Liver (tissue), 1 donor: Measurements from ENCODE around the gene ERN2.

Source experiments
- TF ChIP-seq, protein P1 (sequence below): IDR thresholded peaks from 2 replicates; pipeline ENCODE4 v1.6.1; 2016; ENCODE audit warnings: antibody characterized with exemption, mild to moderate bottlenecking
- TF ChIP-seq, protein P2 (sequence below): IDR thresholded peaks from 2 replicates; pipeline ENCODE4 v1.6.1; 2016; ENCODE audit warnings: antibody characterized with exemption

DNA sequence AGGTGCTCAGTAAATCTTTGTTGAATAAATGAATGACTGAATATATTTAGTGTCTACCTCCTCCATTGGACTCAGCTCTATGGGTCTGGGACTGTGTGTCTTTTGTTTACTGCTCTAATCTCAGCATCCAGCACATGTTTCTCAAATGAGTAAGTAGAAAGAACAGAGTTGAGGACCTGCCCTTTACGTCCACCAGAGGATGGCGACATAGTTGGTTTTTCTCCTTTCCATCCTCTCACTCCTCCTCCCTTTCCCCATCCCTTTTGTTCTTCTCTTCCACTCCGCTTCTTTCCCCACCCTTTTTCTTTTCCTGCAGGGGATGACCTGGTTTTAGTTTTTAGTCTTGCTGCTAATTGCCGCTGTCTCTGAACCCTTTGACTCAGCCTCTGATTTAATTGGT is 29.7 kb upstream of the ERN2 start:
- TF ChIP-seq, protein P1, sequence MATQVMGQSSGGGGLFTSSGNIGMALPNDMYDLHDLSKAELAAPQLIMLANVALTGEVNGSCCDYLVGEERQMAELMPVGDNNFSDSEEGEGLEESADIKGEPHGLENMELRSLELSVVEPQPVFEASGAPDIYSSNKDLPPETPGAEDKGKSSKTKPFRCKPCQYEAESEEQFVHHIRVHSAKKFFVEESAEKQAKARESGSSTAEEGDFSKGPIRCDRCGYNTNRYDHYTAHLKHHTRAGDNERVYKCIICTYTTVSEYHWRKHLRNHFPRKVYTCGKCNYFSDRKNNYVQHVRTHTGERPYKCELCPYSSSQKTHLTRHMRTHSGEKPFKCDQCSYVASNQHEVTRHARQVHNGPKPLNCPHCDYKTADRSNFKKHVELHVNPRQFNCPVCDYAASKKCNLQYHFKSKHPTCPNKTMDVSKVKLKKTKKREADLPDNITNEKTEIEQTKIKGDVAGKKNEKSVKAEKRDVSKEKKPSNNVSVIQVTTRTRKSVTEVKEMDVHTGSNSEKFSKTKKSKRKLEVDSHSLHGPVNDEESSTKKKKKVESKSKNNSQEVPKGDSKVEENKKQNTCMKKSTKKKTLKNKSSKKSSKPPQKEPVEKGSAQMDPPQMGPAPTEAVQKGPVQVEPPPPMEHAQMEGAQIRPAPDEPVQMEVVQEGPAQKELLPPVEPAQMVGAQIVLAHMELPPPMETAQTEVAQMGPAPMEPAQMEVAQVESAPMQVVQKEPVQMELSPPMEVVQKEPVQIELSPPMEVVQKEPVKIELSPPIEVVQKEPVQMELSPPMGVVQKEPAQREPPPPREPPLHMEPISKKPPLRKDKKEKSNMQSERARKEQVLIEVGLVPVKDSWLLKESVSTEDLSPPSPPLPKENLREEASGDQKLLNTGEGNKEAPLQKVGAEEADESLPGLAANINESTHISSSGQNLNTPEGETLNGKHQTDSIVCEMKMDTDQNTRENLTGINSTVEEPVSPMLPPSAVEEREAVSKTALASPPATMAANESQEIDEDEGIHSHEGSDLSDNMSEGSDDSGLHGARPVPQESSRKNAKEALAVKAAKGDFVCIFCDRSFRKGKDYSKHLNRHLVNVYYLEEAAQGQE, result no peak
- TF ChIP-seq, protein P2, sequence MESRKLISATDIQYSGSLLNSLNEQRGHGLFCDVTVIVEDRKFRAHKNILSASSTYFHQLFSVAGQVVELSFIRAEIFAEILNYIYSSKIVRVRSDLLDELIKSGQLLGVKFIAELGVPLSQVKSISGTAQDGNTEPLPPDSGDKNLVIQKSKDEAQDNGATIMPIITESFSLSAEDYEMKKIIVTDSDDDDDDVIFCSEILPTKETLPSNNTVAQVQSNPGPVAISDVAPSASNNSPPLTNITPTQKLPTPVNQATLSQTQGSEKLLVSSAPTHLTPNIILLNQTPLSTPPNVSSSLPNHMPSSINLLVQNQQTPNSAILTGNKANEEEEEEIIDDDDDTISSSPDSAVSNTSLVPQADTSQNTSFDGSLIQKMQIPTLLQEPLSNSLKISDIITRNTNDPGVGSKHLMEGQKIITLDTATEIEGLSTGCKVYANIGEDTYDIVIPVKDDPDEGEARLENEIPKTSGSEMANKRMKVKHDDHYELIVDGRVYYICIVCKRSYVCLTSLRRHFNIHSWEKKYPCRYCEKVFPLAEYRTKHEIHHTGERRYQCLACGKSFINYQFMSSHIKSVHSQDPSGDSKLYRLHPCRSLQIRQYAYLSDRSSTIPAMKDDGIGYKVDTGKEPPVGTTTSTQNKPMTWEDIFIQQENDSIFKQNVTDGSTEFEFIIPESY, result no peak
